Measurements from ENCODE around the gene HOXC4.

Gene HOXC4

DNA sequence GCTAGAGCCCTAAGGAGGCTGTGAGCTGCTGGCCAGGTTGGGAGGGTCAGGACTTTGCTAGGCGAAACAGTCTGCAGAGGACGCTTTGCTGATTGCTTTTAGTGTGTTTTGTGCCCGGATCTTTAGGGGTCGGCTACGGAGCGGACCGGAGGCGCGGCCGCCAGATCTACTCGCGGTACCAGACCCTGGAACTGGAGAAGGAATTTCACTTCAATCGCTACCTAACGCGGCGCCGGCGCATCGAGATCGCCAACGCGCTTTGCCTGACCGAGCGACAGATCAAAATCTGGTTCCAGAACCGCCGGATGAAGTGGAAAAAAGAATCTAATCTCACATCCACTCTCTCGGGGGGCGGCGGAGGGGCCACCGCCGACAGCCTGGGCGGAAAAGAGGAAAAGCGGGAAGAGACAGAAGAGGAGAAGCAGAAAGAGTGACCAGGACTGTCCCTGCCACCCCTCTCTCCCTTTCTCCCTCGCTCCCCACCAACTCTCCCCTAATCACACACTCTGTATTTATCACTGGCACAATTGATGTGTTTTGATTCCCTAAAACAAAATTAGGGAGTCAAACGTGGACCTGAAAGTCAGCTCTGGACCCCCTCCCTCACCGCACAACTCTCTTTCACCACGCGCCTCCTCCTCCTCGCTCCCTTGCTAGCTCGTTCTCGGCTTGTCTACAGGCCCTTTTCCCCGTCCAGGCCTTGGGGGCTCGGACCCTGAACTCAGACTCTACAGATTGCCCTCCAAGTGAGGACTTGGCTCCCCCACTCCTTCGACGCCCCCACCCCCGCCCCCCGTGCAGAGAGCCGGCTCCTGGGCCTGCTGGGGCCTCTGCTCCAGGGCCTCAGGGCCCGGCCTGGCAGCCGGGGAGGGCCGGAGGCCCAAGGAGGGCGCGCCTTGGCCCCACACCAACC, 23.9 kb upstream of the HOXC4 start:
- no peak for DNase-seq (ENCODE audit: low read depth)

DNA sequence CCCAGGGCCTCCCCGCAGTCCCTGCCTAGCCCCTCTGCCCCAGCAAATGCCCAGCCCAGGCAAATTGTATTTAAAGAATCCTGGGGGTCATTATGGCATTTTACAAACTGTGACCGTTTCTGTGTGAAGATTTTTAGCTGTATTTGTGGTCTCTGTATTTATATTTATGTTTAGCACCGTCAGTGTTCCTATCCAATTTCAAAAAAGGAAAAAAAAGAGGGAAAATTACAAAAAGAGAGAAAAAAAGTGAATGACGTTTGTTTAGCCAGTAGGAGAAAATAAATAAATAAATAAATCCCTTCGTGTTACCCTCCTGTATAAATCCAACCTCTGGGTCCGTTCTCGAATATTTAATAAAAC, 23.2 kb upstream of the HOXC4 start:
- no peak for DNase-seq (ENCODE audit: low read depth)

DNA sequence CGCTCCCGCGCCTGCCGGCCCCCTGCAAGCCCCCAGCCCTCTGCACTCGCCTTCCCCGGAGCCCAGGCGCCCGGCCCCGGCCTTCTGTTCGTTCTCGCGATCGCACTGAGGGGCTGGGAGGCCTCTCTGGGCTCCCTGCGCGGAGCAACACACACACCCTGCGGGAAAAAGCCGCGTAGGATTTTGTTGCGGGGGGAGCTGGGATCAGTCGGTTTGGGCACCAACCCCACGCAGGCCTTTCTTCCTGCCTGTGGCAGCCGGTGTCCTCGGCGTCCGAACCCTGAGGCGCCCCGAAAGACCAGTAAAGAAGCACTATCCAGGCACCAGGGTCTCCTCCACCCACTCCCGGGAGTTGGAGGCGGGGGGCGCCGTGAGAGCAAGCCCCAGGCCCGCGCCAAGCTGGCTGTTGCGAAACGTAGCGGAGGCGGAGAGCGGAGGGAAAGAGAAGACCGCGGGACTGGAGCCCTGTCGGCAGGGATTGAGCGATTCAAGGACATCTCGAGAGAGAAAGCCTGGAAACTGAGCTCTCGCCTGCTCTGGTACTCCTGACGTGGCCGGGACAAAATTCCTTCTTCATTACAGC, 22.7 kb upstream of the HOXC4 start:
- no peak for DNase-seq (ENCODE audit: low read depth)

DNA sequence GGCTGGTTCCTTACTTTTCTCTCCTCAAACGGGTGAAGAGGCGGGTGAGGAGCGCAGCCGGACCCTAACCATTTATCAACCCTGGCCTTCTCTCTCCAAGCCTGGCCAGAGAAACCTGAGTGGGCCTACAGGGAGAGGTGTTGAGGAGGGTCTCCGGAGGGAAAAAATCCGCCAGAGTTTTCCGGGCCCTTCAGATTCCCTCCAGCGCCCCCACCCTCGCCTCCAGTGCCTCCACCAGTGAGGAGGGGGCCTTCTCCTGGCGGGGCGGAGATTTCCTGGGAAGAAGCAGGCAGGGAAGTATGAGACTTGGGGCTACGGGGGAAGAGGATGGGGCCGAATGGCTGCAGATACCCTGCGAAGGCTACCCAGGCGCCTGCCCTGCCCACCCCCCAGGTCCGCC, 22.2 kb upstream of the HOXC4 start:
- DNase-seq (ENCODE audit: low read depth) = no peak

- no peak for DNase-seq (ENCODE audit: low read depth)
Observed at GRCh38 chr12:54032086-54032619, 21.5 kb upstream of the HOXC4 start.

DNA sequence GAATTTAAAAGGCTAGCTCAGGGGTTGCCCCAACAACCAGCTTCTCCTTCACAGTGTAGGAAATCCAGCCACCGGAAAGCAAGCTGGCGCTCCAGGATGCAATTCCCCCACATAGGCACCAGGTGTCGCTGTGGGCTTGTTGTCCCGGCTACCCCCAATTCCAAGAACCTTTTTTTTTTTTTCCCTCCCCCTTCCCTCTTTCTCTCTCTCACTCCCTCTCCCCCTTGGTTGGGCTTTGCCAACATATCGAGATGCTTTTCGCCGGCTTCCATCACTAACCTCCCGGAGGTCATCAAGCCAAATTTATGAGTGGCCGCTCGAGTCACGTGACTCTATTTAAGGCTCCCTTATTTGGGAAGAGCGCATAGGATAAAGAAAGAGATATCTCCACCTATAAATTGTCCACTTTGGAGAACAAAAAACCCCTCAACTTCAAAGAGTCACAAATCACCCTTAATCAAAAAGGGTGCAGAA, 21.0 kb upstream of the HOXC4 start, which contains the start of gene HOXC5:
Gene HOXC5, plus strand, starts transcription at position 424 of the 474 bp plus-strand sequence. CDS start 73 bp downstream, outside the sequence.
- peak; percentile 43 for DNase-seq (ENCODE audit: low read depth)

GRCh38 chr12:54033106-54033979, 20.3 kb upstream of the HOXC4 start:
- no peak for DNase-seq (ENCODE audit: low read depth)

DNA sequence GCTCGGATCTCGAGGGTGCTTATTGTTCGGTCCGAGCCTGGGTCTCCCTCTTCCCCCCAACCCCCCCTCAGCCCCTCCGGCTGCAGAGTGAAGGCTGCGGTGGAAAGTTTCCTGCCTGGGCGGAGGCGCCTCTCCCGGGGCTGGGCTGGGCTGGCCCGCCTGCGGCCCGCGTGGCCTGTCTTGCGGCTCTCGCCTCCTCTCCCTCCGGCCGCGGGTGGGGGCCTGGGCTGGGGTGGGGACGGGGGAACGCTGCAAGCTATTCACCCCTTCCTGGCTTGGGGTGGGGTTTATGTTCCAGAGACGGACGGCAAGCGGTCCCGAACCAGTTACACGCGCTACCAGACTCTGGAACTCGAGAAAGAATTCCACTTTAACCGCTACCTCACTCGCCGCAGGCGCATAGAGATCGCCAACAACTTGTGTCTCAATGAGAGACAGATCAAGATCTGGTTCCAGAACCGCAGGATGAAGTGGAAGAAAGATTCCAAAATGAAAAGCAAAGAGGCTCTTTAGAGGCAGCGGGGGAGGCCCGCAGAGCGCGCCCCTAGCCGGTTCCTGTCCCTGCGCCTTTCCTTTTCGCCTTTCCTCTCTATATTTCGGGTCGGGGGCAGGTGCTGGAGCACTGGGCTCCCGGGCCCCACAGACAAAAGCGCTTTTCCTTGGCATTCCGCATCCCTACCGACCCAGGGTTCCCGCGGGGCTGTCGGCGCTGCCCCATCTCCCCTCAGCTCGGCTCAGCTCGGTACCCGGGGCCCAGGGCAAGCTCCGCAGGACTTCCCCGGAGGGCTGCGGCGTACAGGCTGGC, 19.5 kb upstream of the HOXC4 start:
- DNase-seq (ENCODE audit: low read depth) = no peak

- no peak for DNase-seq (ENCODE audit: low read depth)
Observed at GRCh38 chr12:54034785-54035310, 18.8 kb upstream of the HOXC4 start.

- DNase-seq (ENCODE audit: low read depth) = no peak
Observed at GRCh38 chr12:54035568-54036264, 17.9 kb upstream of the HOXC4 start.

GRCh38 chr12:54036620-54037359, 16.8 kb upstream of the HOXC4 start:
- DNase-seq (ENCODE audit: low read depth) = no peak

DNA sequence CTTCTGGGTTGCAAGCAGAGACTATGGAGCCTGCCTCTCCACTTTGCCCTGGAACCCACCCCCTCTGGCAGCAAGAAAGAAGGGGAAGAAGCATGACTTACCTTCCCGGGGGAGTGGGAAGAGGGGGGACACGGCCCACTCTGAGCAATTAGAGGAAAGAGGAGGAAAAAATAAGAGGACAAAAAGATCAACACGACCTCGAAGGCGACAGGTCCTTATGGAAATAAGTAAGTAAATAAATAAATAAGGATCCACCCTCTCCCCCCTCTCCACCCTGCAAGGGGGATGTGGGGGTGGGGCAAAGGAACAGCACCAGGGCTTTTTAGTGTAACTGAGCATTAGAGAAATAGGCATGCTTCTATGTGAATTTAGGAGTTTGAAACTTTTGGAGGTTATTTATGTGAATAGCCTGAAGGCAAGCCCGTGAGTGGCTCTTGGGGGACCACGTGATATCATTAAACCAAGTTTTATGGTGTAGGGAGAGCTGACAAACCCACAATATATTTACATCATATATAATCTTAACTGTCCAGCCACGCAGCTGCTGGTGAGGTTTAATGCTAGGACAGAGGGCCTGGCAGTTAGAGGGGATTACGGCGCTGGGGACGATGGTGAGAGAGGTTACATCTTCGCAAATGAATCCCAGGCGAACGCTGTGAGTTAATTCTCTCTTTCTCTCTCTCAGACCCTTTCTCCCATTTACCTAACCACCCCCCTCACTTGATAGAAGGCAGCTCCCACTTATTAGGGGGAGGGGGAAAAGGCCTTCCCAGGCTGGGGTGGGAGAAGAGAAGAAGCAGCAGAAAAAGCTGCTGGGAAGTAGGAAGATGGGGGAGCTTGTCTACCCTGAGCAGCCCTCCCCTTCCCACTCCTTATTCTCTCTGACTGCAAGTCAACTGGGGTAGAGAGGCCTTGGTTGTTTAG, 16.0 kb upstream of the HOXC4 start:
- DNase-seq (ENCODE audit: low read depth) = no peak

- no peak for DNase-seq (ENCODE audit: low read depth)
Observed at GRCh38 chr12:54038284-54038870, 15.3 kb upstream of the HOXC4 start.

- DNase-seq (ENCODE audit: low read depth) = no peak
Observed at GRCh38 chr12:54038871-54039414, 14.7 kb upstream of the HOXC4 start.

DNA sequence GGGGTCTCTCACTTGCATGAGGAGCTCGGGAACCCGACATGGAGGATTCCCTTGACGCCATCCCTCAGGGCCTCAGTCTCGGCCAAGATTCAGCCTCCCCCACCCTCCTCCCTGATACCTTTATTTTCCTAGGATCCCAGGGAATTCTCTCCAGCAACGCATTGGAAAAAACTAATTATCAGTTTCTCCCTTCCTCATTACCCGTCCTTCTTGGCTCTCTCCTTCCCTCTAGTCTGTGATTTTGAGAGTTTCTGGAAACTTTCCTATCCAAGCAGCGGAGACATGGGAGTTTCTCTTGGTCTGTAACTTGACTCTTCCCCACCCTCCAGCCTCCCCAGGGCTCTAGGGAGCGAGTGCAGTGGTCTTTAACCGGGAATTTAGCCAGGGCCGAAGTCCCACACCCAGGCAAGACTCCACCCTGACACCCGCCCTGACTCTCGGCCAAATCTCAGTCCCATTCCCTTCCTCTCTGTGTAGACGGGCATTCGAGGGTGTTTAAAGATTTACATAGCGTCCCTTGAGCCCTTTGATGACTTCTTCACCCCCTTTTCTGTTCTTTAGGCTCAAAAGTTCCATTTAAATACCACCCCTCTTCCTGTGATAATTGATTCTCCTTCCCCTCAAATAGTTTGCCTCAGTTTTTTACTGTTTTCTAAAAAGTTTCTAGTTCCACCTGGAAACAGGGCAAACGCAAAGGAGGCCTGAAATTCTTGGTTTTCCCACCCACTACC, 14.1 kb upstream of the HOXC4 start:
- DNase-seq (ENCODE audit: low read depth) = no peak

GRCh38 chr12:54040148-54040494, 13.5 kb upstream of the HOXC4 start:
- DNase-seq (ENCODE audit: low read depth) = no peak

DNA sequence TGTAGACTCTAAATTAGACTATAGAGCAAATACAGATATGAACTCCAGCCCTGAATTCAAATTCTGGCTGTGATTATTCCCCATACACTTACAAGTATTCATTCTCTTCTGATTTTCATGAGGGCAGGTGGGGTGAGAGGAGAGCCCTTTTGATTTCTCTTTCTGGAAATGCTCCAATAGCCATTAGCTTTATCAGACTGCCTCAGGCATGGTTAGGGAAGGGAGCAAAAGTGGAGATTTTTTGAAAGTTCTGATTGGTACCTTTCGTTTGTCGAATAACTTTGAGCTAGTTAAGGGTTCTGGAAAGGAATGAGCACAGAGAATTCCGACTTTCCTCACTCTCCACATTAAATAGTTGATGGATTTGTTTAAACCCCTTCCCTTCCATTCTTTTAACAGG, 13.0 kb upstream of the HOXC4 start:
- DNase-seq (ENCODE audit: low read depth) = no peak

Measured in activated T-cell treated with anti-CD3 and anti-CD28 coated beads for 1 hour (primary cell).